GM18861 (cell line): ENCODE measurements around the gene SVOP.
"Not testable (repeated sequence)": the region's sequence is repeated elsewhere in the genome, so short reads cannot be mapped to it uniquely, and the experiment has no call there.

Source experiments
- ATAC-seq: cut with Tn5 transposase; IDR thresholded peaks from one replicate; pipeline ENCODE4 v1.9.1; 2021; ENCODE audit not compliant: unreplicated experiment

SVOP gene

DNA sequence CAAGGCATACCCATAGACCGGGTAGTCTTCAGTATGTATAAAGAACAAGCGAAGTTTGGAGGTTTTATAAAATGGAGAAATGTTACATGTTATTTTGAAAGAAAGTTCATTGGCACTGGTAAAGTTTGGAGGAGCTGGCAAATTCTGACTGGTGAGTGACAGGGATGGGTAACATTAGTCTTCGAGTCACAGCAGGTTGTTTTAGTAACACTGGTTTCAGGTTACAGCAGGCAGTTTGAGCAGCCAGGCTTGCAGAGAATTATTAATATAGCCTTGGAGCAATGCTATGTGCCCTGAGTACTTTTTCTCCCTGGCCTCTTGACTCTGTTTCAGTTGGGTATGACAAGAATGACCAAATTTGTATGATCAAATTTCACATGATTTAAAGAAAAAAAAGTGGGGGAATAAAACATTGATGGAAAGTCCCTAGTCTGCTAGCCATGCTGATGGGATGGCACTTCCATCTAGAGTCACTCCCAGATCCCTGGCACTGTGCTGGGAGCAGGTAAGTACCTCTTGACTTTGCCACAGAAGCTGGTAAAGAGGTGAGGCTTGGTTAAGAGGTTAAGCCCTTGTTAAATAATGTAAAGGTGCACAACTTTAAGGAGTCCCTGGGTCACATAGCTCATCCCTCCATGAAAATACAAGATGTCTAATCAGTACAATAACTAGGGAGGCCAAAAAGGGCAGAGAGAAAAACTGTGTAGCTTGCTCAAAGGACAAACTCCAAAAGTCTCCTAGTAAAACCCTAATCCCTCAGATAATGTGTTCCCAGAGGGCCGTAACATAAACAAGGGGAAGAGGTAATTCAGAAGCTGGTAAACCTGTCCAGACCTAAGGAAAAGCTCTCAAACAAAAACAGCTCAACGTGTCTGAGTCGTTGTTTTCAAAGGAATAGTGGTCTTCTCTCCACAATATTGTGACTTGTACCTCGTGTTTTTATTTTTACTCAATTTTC lies 12.7 kb upstream of the SVOP start:
- no peak for ATAC-seq

DNA sequence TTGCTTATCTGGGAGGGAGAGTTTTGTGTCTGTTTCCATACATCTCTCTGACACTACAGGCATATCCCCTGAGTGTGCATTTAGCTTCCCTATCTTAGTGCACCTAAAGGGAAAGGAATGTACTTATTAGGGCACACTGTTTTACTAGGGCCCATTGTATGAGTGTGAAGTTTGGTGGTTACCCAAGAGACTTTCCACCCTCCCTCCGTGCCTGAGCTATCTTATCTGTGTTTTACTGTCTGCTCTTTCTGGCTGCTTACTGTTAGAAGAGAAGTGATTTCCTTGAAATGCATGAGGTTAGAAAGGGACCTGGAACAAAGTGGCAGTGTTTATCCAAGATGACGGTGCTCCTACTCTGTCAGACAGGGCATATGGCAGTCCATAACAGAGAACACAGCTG lies 8.5 kb upstream of the SVOP start:
- no peak for ATAC-seq

GRCh38 chr12:109028624-109029023 lies 7.8 kb upstream of the SVOP start:
- not testable (repeated sequence) for ATAC-seq

GRCh38 chr12:109027767-109028166 lies 6.9 kb upstream of the SVOP start:
- no peak for ATAC-seq

DNA sequence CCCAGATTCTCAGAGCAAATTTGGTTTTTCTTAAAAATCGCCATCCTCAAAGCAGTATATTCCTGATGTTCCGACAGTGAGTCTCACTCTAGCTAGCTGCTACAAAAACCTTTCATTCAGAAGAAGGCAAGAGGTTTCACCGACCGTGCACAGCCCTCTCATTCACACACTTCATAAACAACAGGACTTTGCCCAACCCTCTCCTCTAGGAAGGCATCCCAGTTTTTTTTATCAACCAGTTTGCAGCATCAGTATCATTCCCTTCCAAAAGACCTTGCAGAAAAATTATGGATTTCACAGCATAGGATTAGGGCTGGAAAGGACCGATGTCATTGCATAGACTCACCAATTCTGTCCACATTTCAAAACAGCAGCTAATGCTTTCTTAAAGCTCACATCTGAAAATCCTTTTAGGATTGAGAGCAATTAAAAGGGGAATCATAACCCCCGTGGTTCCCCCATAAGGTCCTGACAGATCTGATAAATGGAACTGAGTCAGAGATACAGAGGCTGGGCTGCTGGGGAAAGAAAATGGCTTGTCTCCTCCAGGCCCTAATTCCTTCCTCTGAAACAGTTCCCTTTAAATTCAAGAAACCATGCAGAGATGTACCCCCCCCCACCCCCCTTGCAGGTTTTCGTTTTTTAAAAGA lies 597 bp downstream of the SVOP start:
- no peak for ATAC-seq

DNA sequence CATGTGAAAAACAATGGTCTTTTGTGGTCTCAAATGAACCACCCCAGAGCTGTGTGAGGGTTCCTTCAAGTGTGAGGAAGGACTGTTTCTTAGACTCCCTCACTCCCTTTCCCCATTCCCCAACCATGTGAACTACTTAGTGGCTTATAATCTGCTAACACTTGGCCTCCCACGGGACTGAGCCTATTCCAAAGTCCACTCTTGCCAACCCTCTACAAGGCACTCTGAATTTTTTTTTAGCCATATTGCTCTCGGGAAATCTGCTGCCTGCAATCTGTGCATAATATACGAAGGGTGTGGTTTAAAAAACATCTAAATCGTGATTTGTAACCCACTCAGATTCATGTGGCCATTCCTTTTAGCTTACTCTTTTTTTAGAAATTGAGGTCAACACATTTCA lies 2.6 kb downstream of the SVOP start:
- ATAC-seq, result no peak

DNA sequence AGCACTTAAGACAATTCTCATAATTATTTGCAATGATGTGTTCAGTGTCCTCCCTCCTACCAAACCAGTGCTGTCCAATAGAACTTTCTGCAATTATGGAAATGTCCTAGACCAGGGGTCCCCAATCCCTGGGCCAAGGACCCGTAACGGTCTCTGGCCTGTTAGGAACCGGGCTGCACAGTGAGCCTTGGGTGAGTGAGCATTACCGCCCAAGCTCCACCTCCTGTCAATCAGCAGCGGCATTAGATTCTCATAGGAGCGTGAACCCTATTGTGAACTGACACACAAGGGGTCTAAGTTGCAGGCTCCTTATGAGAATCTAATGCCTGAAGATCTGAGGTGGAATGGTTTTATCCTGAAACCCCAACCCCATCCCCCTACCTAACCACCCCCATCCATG lies 3.9 kb downstream of the SVOP start:
- ATAC-seq, result no peak

GRCh38 chr12:109016016-109016415 lies 4.9 kb downstream of the SVOP start:
- no peak for ATAC-seq

- no peak for ATAC-seq
Measured at GRCh38 chr12:109014984-109015765, 5.7 kb downstream of the SVOP start.

- no peak for ATAC-seq
Measured at GRCh38 chr12:109010259-109010658, 10.6 kb downstream of the SVOP start.

DNA sequence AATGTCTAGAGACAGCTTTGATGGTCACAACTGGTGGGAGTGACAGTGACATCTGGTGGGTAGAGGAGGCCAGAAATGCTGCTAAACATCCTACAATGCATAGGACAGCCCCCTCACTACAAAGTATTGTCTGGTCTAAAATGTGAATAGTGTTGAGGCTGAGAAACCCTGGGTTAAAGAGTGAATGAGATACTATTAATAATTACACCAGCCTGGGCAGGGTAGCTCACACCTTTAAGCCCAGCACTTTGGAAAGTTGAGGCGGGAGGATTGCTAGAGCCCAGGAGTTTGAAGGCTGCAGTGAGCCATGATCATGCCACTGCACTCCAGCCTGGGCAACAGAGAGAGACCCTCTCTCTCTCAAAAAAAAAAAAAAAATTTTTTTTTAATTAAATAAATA lies 11.1 kb downstream of the SVOP start:
- no peak for ATAC-seq

GRCh38 chr12:109004017-109004416 lies 16.9 kb downstream of the SVOP start:
- ATAC-seq, result no peak

DNA sequence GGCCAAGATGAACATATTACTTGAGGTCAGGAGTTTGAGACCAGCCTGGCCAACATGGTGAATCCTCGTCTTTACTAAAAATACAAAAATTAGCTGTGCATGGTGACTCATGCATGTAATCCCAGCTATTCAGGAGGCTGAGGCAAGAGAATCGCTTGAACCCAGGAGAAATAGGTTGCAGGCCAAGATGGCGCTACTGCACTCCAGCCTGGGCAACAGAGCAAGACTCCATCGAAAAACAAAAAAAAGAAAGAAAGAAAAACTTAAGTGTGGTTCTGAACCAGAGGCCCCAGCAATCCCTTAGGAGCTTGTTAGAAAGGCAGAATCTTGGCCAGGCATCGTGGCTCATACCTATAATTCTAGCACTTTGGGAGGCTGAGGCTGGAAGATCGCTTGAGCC lies 24.5 kb downstream of the SVOP start:
- ATAC-seq, result no peak

DNA sequence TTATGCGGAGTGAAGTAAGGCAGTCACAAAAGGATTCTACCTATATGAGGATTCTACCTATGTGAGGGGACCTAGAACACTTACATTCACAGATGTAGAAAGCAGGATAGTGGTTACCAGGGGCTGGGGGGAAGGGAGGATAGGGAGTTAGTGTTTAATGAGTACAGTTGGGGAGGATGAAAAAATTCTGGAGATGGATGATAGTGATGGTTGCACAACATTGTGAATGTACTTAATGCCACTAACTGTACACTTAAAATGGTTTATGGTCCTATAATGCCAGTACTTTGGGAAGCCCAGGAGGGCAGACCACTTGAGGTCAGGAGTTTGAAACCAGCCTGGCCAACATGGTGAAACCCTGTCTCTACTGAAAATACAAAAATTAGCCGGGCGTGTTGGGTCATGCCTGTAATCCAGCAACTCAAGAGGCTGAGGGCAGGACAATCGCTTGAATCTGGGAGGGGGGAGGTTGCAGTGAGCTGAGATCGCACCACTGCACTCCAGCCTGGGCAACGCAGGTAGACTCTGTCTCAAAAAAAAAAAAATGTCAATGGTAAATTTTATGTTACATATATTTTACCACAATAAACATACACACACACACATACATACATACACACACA lies 25.4 kb downstream of the SVOP start:
- no peak for ATAC-seq

GRCh38 chr12:108990103-108990502 lies 30.8 kb downstream of the SVOP start:
- ATAC-seq, result not testable (repeated sequence)

- ATAC-seq, result no peak
Measured at GRCh38 chr12:108989376-108989775, 31.5 kb downstream of the SVOP start.

GRCh38 chr12:108985750-108986149 lies 35.1 kb downstream of the SVOP start:
- ATAC-seq, result no peak

DNA sequence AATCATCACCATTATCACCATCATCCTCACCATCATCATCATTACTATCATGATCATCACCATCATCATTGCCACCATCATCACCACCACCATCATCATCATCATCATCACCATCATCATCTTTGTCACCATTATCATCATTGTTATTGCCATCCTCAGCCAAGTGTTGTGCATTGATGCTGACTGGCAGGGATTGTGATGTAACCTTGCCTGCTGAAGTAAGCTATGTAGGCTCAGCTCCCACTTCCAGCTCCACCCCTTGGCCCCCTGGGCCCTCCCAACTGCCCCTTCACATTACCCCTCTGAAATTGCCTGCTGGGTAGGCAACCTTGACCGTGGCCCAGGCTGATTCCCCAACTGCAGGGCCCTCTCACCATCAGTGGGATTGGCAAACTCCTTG lies 37.6 kb downstream of the SVOP start:
- ATAC-seq, result no peak

DNA sequence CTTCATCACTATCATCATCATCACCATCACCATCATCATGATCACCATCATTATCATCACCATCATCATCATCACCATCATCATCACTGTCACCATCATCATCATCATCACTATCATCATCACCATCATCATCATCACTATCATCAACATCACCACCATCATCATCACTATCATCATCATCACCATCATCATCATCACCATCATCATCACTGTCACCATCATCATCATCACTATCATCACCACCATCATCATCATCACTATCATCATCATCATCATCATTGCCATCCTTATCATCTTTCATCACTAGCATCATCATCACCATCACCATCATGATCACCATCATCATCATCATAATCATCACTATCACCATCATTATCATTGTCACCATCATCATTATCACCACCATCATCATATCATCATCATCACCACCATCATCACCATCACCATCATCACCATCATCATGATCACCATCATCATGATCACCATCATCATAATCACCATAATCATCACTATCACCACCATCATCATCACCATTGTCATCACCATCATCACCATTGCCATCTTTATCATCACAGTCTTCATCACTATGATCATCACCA lies 38.1 kb downstream of the SVOP start:
- ATAC-seq, result no peak

GRCh38 chr12:108981835-108982234 lies 39.0 kb downstream of the SVOP start:
- ATAC-seq, result no peak
